Activated CD4-positive, alpha-beta T cell treated with anti-CD3 and anti-CD28 coated beads for 36 hours (primary cell): ENCODE results near the gene RNASE12. TPM values are rescaled to one million over a fixed set of nuclear protein-coding genes. Genes with fewer than 3 reads are reported as not detected.
"Not testable (repeated sequence)": the region's sequence is repeated elsewhere in the genome, so short reads cannot be mapped to it uniquely, and the experiment has no call there.

ENCODE experiments used
- ATAC-seq: fragments of 200-7000 bp; cut with Tn5 transposase; one replicate; pipeline ENCODE4 v1.10.0; 2021; ENCODE audit warnings: mild to moderate bottlenecking, moderate library complexity
- CTCF ChIA-PET: fragments of 350-600 bp; sonication (Branson Sonifier 250); formaldehyde crosslinking; loops from one replicate; lab custom pipeline; 2021; ENCODE audit warnings: antibody characterized with exemption; lab: Charles Lee
- POLR2A ChIA-PET: fragments of 350-600 bp; sonication (Branson Sonifier 250); formaldehyde crosslinking; loops from one replicate; lab custom pipeline; 2021; ENCODE audit warnings: antibody characterized with exemption, inconsistent platforms; lab: Charles Lee
- DNase-seq: peaks from one replicate; pipeline ENCODE4 v3.0.0-alpha.2; 2020
- H3K27ac Mint-ChIP-seq: one replicate; pipeline ENCODE4 v1.8.0; 2021; ENCODE audit warnings: mixed read lengths
- H3K27me3 Mint-ChIP-seq: one replicate; pipeline ENCODE4 v1.8.0; 2021; ENCODE audit warnings: mixed read lengths
- H3K36me3 Mint-ChIP-seq: one replicate; pipeline ENCODE4 v1.8.0; 2021; ENCODE audit warnings: low read depth, mixed read lengths
- H3K4me1 Mint-ChIP-seq: one replicate; pipeline ENCODE4 v1.8.0; 2021; ENCODE audit warnings: mixed read lengths
- H3K4me3 Mint-ChIP-seq: one replicate; pipeline ENCODE4 v1.8.0; 2021; ENCODE audit warnings: mild to moderate bottlenecking, moderate library complexity, mixed read lengths
- H3K9me3 Mint-ChIP-seq: one replicate; pipeline ENCODE4 v1.8.0; 2021; ENCODE audit warnings: low read depth, mixed read lengths
- intact Hi-C, 2 experiments: fragments of 100-400 bp; cut with DNase I in 1 of 2; cut with micrococcal nuclease in 1 of 2; formaldehyde crosslinking; loops; one replicate each; pipeline versions ENCODE4 v1.14.2 to v1.15.1; 2022 to 2024; cut with DNase I, micrococcal nuclease
- total RNA-seq, 2 experiments: library from RNA; stranded (reverse); gene quantifications; one replicate each; pipeline ENCODE4 v1.2.3, GENCODE V29; 2021

Gene RNASE12
- total RNA-seq, 2 experiments from 2014 or later, result not detected

- POLR2A ChIA-PET, result no interaction called here
- Mint-ChIP-seq H3K9me3 (no peaks in the 10 kb centered on the region), H3K27me3 (peaks cover 2% of the 10 kb centered on the region), H3K4me1 (no peaks in the 10 kb centered on the region), H3K36me3 (no peaks in the 10 kb centered on the region), H3K27ac (no peak overlapping the region), H3K4me3 (no peak overlapping the region)
- ATAC-seq (no peak), DNase-seq (no peak)
- CTCF ChIA-PET, result no interaction called here
- intact Hi-C loops, result no loop called here
Observed at GRCh38 chr14:20578784-20579502, 12.2 kb downstream of the RNASE12 start.

GRCh38 chr14:20578325-20578724 is 12.9 kb downstream of the RNASE12 start:
- intact Hi-C loops, result no loop called here
- Mint-ChIP-seq H3K9me3 (no peaks in the 10 kb centered on the region), H3K27ac (no peak overlapping the region), H3K36me3 (no peaks in the 10 kb centered on the region), H3K27me3 (no peaks in the 10 kb centered on the region), H3K4me1 (no peaks in the 10 kb centered on the region), H3K4me3 (no peak overlapping the region)
- POLR2A ChIA-PET, result no interaction called here
- no peak for DNase-seq
- CTCF ChIA-PET, result no interaction called here
- ATAC-seq, result no peak

- H3K9me3 Mint-ChIP-seq, POLR2A ChIA-PET, intact Hi-C loops, H3K27me3 Mint-ChIP-seq, H3K36me3 Mint-ChIP-seq, DNase-seq, H3K27ac Mint-ChIP-seq, ATAC-seq, CTCF ChIA-PET, H3K4me3 Mint-ChIP-seq, H3K4me1 Mint-ChIP-seq: not testable (repeated sequence)
Observed at GRCh38 chr14:20572382-20572990, 18.7 kb downstream of the RNASE12 start.

GRCh38 chr14:20570720-20571119 is 20.5 kb downstream of the RNASE12 start:
- ATAC-seq, POLR2A ChIA-PET, H3K36me3 Mint-ChIP-seq, H3K27ac Mint-ChIP-seq, H3K4me3 Mint-ChIP-seq, H3K4me1 Mint-ChIP-seq, H3K9me3 Mint-ChIP-seq, intact Hi-C loops, H3K27me3 Mint-ChIP-seq, DNase-seq: not testable (repeated sequence)
- CTCF ChIA-PET, result interaction anchor here (0.7 kb wide), 1 partner anchor 105 kb away, joined by 3 read pairs; no protein-coding TSS in a partner anchor

GRCh38 chr14:20569865-20570264 is 21.3 kb downstream of the RNASE12 start:
- H3K4me1 Mint-ChIP-seq, intact Hi-C loops, ATAC-seq, H3K27ac Mint-ChIP-seq, H3K36me3 Mint-ChIP-seq, H3K4me3 Mint-ChIP-seq, H3K27me3 Mint-ChIP-seq, H3K9me3 Mint-ChIP-seq, POLR2A ChIA-PET, CTCF ChIA-PET, DNase-seq: not testable (repeated sequence)

- POLR2A ChIA-PET, result no interaction called here
- Mint-ChIP-seq H3K9me3 (peaks cover 4% of the 10 kb centered on the region), H3K27ac (no peak overlapping the region), H3K4me1 (peaks cover 8% of the 10 kb centered on the region), H3K4me3 (no peak overlapping the region), H3K36me3 (no peaks in the 10 kb centered on the region), H3K27me3 (no peaks in the 10 kb centered on the region)
- DNase-seq (no peak), ATAC-seq (no peak)
- intact Hi-C loops, result no loop called here
- CTCF ChIA-PET, result no interaction called here
Observed at GRCh38 chr14:20569066-20569465, 22.1 kb downstream of the RNASE12 start.

GRCh38 chr14:20568393-20568792 is 22.8 kb downstream of the RNASE12 start:
- no peak for ATAC-seq
- Mint-ChIP-seq H3K27me3 (no peaks in the 10 kb centered on the region), H3K4me3 (no peak overlapping the region), H3K4me1 (peaks cover 8% of the 10 kb centered on the region), H3K27ac (no peak overlapping the region), H3K36me3 (no peaks in the 10 kb centered on the region), H3K9me3 (peaks cover 4% of the 10 kb centered on the region)
- intact Hi-C loops, result no loop called here
- ChIA-PET CTCF (no interaction called here), POLR2A (no interaction called here)
- DNase-seq, result no peak

GRCh38 chr14:20567199-20567598 is 24.0 kb downstream of the RNASE12 start:
- ATAC-seq, POLR2A ChIA-PET, CTCF ChIA-PET, H3K36me3 Mint-ChIP-seq, H3K9me3 Mint-ChIP-seq, DNase-seq, H3K27ac Mint-ChIP-seq, intact Hi-C loops, H3K4me1 Mint-ChIP-seq, H3K27me3 Mint-ChIP-seq, H3K4me3 Mint-ChIP-seq: not testable (repeated sequence)

GRCh38 chr14:20564501-20564997 is 26.6 kb downstream of the RNASE12 start:
- ATAC-seq (no peak), DNase-seq (no peak)
- Mint-ChIP-seq H3K4me3 (no peak overlapping the region), H3K9me3 (peaks cover 4% of the 10 kb centered on the region), H3K4me1 (peaks cover 8% of the 10 kb centered on the region), H3K36me3 (no peaks in the 10 kb centered on the region), H3K27ac (no peak overlapping the region), H3K27me3 (no peaks in the 10 kb centered on the region)
- CTCF ChIA-PET, result no interaction called here
- intact Hi-C loops, result no loop called here
- POLR2A ChIA-PET, result no interaction called here

- peaks cover 8% of the 10 kb centered on the region for H3K4me1 Mint-ChIP-seq
- H3K9me3 Mint-ChIP-seq, result peaks cover 4% of the 10 kb centered on the region
- H3K27ac Mint-ChIP-seq, result no peak overlapping the region
- intact Hi-C loops, result no loop called here
- ChIA-PET POLR2A (no interaction called here), CTCF (no interaction called here)
- no peaks in the 10 kb centered on the region for H3K36me3 Mint-ChIP-seq
- ATAC-seq (no peak), DNase-seq (no peak)
- H3K27me3 Mint-ChIP-seq, result no peaks in the 10 kb centered on the region
- no peak overlapping the region for H3K4me3 Mint-ChIP-seq
Observed at GRCh38 chr14:20563971-20564370, 27.2 kb downstream of the RNASE12 start.

GRCh38 chr14:20560961-20561360 is 30.2 kb downstream of the RNASE12 start, which contains the start of gene RNASE9:
Gene RNASE9, minus strand, starts transcription at chr14:20561047.
- Mint-ChIP-seq H3K4me3 (no peak within 1 kb of the TSS), H3K27ac (no peak within 1 kb of the TSS), H3K27me3 (no peaks in the 10 kb centered on the region), H3K36me3 (no peaks in the 10 kb centered on the region), H3K9me3 (no peaks in the 10 kb centered on the region), H3K4me1 (no peaks in the 10 kb centered on the region)
- intact Hi-C loops, result no loop called here
- POLR2A ChIA-PET, result no interaction called here
- ATAC-seq (no peak), DNase-seq (no peak)
- CTCF ChIA-PET, result no interaction called here

- ATAC-seq (no peak), DNase-seq (no peak)
- no peak overlapping the region for H3K27ac Mint-ChIP-seq
- no peaks in the 10 kb centered on the region for H3K4me1 Mint-ChIP-seq
- ChIA-PET POLR2A (no interaction called here), CTCF (no interaction called here)
- H3K4me3 Mint-ChIP-seq, result no peak overlapping the region
- no peaks in the 10 kb centered on the region for H3K9me3 Mint-ChIP-seq
- intact Hi-C loops, result no loop called here
- no peaks in the 10 kb centered on the region for H3K36me3 Mint-ChIP-seq
- no peaks in the 10 kb centered on the region for H3K27me3 Mint-ChIP-seq
Observed at GRCh38 chr14:20559461-20559904, 31.7 kb downstream of the RNASE12 start.
